H9 (cell line): ENCODE results near the gene PARP6. TPM values are rescaled to one million over a fixed set of nuclear protein-coding genes. Genes with fewer than 3 reads are reported as not detected.

Source experiments
- DNase-seq: peaks from one replicate; pipeline ENCODE4 v3.0.0-alpha.2; 2017
- H2AFZ ChIP-seq: one replicate; pipeline ENCODE4 v1.6.1; 2013; ENCODE audit warnings: mild to moderate bottlenecking, low read length, control low read depth, moderate library complexity
- H2AK5ac ChIP-seq: 2 replicates; pipeline ENCODE4 v1.6.1; 2013; ENCODE audit warnings: low read length, control low read depth, mixed read lengths; ENCODE audit not compliant: insufficient read length
- H2BK120ac ChIP-seq: one replicate; pipeline ENCODE4 v1.6.1; 2013; ENCODE audit warnings: low read depth, mild to moderate bottlenecking, low read length, control low read depth, inconsistent platforms; ENCODE audit not compliant: poor library complexity, severe bottlenecking
- H2BK12ac ChIP-seq: 2 replicates; pipeline ENCODE4 v1.6.1; 2013; ENCODE audit warnings: low read length, control low read depth, mixed read lengths, low read depth; ENCODE audit not compliant: insufficient read length
- H2BK15ac ChIP-seq: 2 replicates; pipeline ENCODE4 v1.6.1; 2013; ENCODE audit warnings: low read depth, low read length, control low read depth
- H2BK20ac ChIP-seq: one replicate; pipeline ENCODE4 v1.6.1; 2013; ENCODE audit warnings: low read depth, mild to moderate bottlenecking, low read length, control low read depth, inconsistent platforms; ENCODE audit not compliant: poor library complexity, severe bottlenecking
- H2BK5ac ChIP-seq: 2 replicates; pipeline ENCODE4 v1.6.1; 2013; ENCODE audit warnings: low read length, control low read depth, mixed read lengths; ENCODE audit not compliant: insufficient read length
- H3K14ac ChIP-seq: 2 replicates; pipeline ENCODE4 v1.6.1; 2013; ENCODE audit warnings: low read length, control low read depth; ENCODE audit not compliant: insufficient read depth
- H3K18ac ChIP-seq: 2 replicates; pipeline ENCODE4 v1.6.1; 2013; ENCODE audit warnings: low read depth, mild to moderate bottlenecking, mixed read lengths, low read length, control low read depth; ENCODE audit not compliant: insufficient read length
- H3K23ac ChIP-seq: 2 replicates; pipeline ENCODE4 v1.6.1; 2013; ENCODE audit warnings: low read length, control low read depth, mixed read lengths, low read depth; ENCODE audit not compliant: insufficient read length
- H3K23me2 ChIP-seq: 2 replicates; pipeline ENCODE4 v1.6.1; 2013; ENCODE audit warnings: low read depth, mild to moderate bottlenecking, mixed read lengths, low read length, control low read depth; ENCODE audit not compliant: insufficient read length, poor library complexity, severe bottlenecking
- H3K27ac ChIP-seq: 2 replicates; pipeline ENCODE4 v1.5.1; 2013; ENCODE audit warnings: low read length, control low read depth, mixed read lengths, low read depth; ENCODE audit not compliant: insufficient read length
- H3K27me3 ChIP-seq: 2 replicates; pipeline ENCODE4 v1.6.1; 2013; ENCODE audit warnings: low read length, control low read depth, inconsistent platforms; ENCODE audit not compliant: insufficient read depth
- H3K4ac ChIP-seq: 2 replicates; pipeline ENCODE4 v1.6.1; 2013; ENCODE audit warnings: low read depth, mild to moderate bottlenecking, control low read depth, inconsistent platforms, low read length, moderate library complexity
- H3K4me1 ChIP-seq: 2 replicates; pipeline ENCODE4 v1.6.1; 2013; ENCODE audit warnings: low read length, control low read depth, inconsistent platforms; ENCODE audit not compliant: insufficient read depth
- H3K4me2 ChIP-seq: 2 replicates; pipeline ENCODE4 v1.6.1; 2013; ENCODE audit warnings: low read length, control low read depth, mixed read lengths; ENCODE audit not compliant: insufficient read length, insufficient read depth
- H3K56ac ChIP-seq: 2 replicates; pipeline ENCODE4 v1.6.1; 2013; ENCODE audit warnings: low read depth, mild to moderate bottlenecking, mixed read lengths, low read length, control low read depth; ENCODE audit not compliant: insufficient read length
- H3K79me1 ChIP-seq: 2 replicates; pipeline ENCODE4 v1.6.1; 2013; ENCODE audit warnings: low read depth, mild to moderate bottlenecking, moderate library complexity, low read length, control low read depth, inconsistent platforms; ENCODE audit not compliant: insufficient read depth, poor library complexity, severe bottlenecking
- H3K79me2 ChIP-seq: 2 replicates; pipeline ENCODE4 v1.6.1; 2013; ENCODE audit warnings: low read length, control low read depth, inconsistent platforms; ENCODE audit not compliant: insufficient read depth
- H3K9ac ChIP-seq: 2 replicates; pipeline ENCODE4 v1.6.1; 2013; ENCODE audit warnings: low read length, control low read depth, mixed read lengths; ENCODE audit not compliant: insufficient read length; ENCODE audit errors: extremely low read depth
- H3K9me3 ChIP-seq: one replicate; pipeline ENCODE4 v1.6.1; 2013; ENCODE audit warnings: low read depth, low read length, inconsistent platforms; ENCODE audit not compliant: control insufficient read depth
- H3T11ph ChIP-seq: one replicate; pipeline ENCODE4 v1.6.1; 2013; ENCODE audit warnings: mild to moderate bottlenecking, low read length, control low read depth, inconsistent platforms
- H4K20me1 ChIP-seq: one replicate; pipeline ENCODE4 v1.6.1; 2013; ENCODE audit not compliant: control insufficient read depth, insufficient read length, insufficient read depth
- H4K5ac ChIP-seq: 2 replicates; pipeline ENCODE4 v1.6.1; 2013; ENCODE audit warnings: low read depth, mild to moderate bottlenecking, mixed read lengths, low read length, control low read depth; ENCODE audit not compliant: insufficient read length
- H4K8ac ChIP-seq: replicated peaks from 2 replicates; pipeline ENCODE4 v1.6.1; 2013; ENCODE audit warnings: low read length, control low read depth, mixed read lengths, low read depth; ENCODE audit not compliant: insufficient read length
- H4K91ac ChIP-seq: 2 replicates; pipeline ENCODE4 v1.6.1; 2013; ENCODE audit warnings: low read depth, mild to moderate bottlenecking, moderate library complexity, mixed read lengths, low read length, control low read depth; ENCODE audit not compliant: insufficient read length
- H3K27ac Mint-ChIP-seq, 3 experiments: 2 replicates in 2 of 3; 3 replicates in 1 of 3; pipeline ENCODE4 v1.8.0; 2020 to 2021; ENCODE audit warnings: mixed read lengths in 3 of 3, mild to moderate bottlenecking in 1 of 3, moderate library complexity in 1 of 3
- H3K27me3 Mint-ChIP-seq: 2 replicates; pipeline ENCODE4 v1.8.0; 2021; ENCODE audit warnings: low read depth, mild to moderate bottlenecking, moderate library complexity, mixed read lengths
- H3K36me3 Mint-ChIP-seq, 3 experiments: 2 replicates in 2 of 3; 3 replicates in 1 of 3; pipeline ENCODE4 v1.8.0; 2020 to 2021; ENCODE audit warnings: low read depth in 3 of 3, mixed read lengths in 3 of 3; ENCODE audit not compliant: insufficient read depth in 1 of 3
- H3K4me1 Mint-ChIP-seq, 2 experiments: 2 replicates each; pipeline ENCODE4 v1.8.0; 2020; ENCODE audit warnings: mixed read lengths in 2 of 2
- H3K4me3 Mint-ChIP-seq, 2 experiments: 2 replicates in 1 of 2; 3 replicates in 1 of 2; pipeline ENCODE4 v1.8.0; 2020 to 2021; ENCODE audit warnings: mild to moderate bottlenecking in 2 of 2, mixed read lengths in 2 of 2, moderate library complexity in 1 of 2
- H3K9me3 Mint-ChIP-seq, 2 experiments: 2 replicates in 1 of 2; 3 replicates in 1 of 2; pipeline ENCODE4 v1.8.0; 2020; ENCODE audit warnings: mild to moderate bottlenecking in 2 of 2, mixed read lengths in 2 of 2, moderate library complexity in 1 of 2
- CTCF ChIP-seq: fragments of 200-600 bp; sonication (generic); conservative IDR thresholded peaks from 3 replicates; pipeline ENCODE4 v1.8.0; 2021; ENCODE audit warnings: antibody characterized with exemption, mild to moderate bottlenecking
- WGBS: extraction: QIAGEN DNeasy Blood & Tissue Kit; methylation state at CpG from one replicate; pipeline ENCODE4 v1.1.7; 2013; ENCODE audit warnings: missing lambda C conversion rate, low lambda C conversion rate, mixed read lengths; ENCODE audit not compliant: insufficient read length; ENCODE audit errors: extremely low coverage; 5-methylcytosine and 5-hydroxymethylcytosine counted together
- total RNA-seq: library from RNA; stranded (reverse); gene quantifications from 2 replicates; pipeline ENCODE4 v1.2.1, GENCODE V29; 2021

The PARP6 gene
- total RNA-seq, 1 experiment from 2014 or later, result 54.4 TPM

- Mint-ChIP-seq H3K36me3 (no peaks in the 10 kb centered on the region), H3K4me1 (no peaks in the 10 kb centered on the region), H3K4me3 (no peak overlapping the region), H3K27ac (no peak overlapping the region), H3K9me3 (no peaks in the 10 kb centered on the region), H3K27me3 (peaks cover 30% of the 10 kb centered on the region)
- H3K14ac ChIP-seq, result no peak overlapping the region
- no peaks in the 10 kb centered on the region for H3K4me1 ChIP-seq
- no peak overlapping the region for H3K4me2 ChIP-seq
- no peak overlapping the region for H3K56ac ChIP-seq
- H3T11ph ChIP-seq, result no peak overlapping the region
- H2AFZ ChIP-seq, result no peak overlapping the region
- H2BK15ac ChIP-seq, result no peak overlapping the region
- no peak overlapping the region for H2BK5ac ChIP-seq
- H2BK120ac ChIP-seq, result no peak overlapping the region
- no peak overlapping the region for H2BK12ac ChIP-seq
- no peak overlapping the region for H3K9ac ChIP-seq
- H3K4ac ChIP-seq, result no peak overlapping the region
- no peak overlapping the region for H4K91ac ChIP-seq
- no peak overlapping the region for H4K8ac ChIP-seq
- no CpG with 5 or more reads among the region's 1 CpG for WGBS
- no peaks in the 10 kb centered on the region for H3K9me3 ChIP-seq
- H3K79me1 ChIP-seq, result no peaks in the 10 kb centered on the region
- no peaks in the 10 kb centered on the region for H3K23me2 ChIP-seq
- no peak for TF ChIP-seq CTCF
- H2AK5ac ChIP-seq, result no peak overlapping the region
- no peak overlapping the region for H3K23ac ChIP-seq
- no peak overlapping the region for H3K18ac ChIP-seq
- no peak overlapping the region for H3K27ac ChIP-seq
- H4K5ac ChIP-seq, result no peak overlapping the region
- H4K20me1 ChIP-seq, result no peaks in the 10 kb centered on the region
- no peaks in the 10 kb centered on the region for H3K27me3 ChIP-seq
- no peak for DNase-seq
- H2BK20ac ChIP-seq, result no peak overlapping the region
- no peaks in the 10 kb centered on the region for H3K79me2 ChIP-seq
Measured at GRCh38 chr15:72302955-72303354, 30.6 kb upstream of the PARP6 start.
